ENCODE data around the gene MSX2. TPM values are rescaled to one million over a fixed set of nuclear protein-coding genes. Genes with fewer than 3 reads are reported as not detected.

The MSX2 gene
- total RNA-seq, 1 donor: 2.2 TPM

- no peak for TF ChIP-seq CTCF (IDR thresholded peaks at IDR 0.05; ENCODE audit: extremely low read depth, low read depth, low read length)
- no peak overlapping the region for H3K4me2 ChIP-seq (ENCODE audit: insufficient read depth, low read length)
- no peaks in the 10 kb centered on the region for H3K9me3 ChIP-seq (ENCODE audit: low read depth, low read length)
- no peak overlapping the region for H2AFZ ChIP-seq (ENCODE audit: low read length)
- no peak overlapping the region for H3K27ac ChIP-seq (ENCODE audit: low read depth, low read length)
- H3K4me3 ChIP-seq (ENCODE audit: insufficient read depth, low read length): no peak overlapping the region
- no peaks in the 10 kb centered on the region for H3K4me1 ChIP-seq (ENCODE audit: insufficient read depth, low read length)
- no peak for DNase-seq (ENCODE audit: insufficient read length, low spot score, missing footprints)
- no peaks in the 10 kb centered on the region for H3K79me2 ChIP-seq (ENCODE audit: insufficient read depth, low read length)
- H4K20me1 ChIP-seq (ENCODE audit: insufficient read depth, low read length): no peaks in the 10 kb centered on the region
- no peaks in the 10 kb centered on the region for H3K36me3 ChIP-seq (ENCODE audit: insufficient read depth, low read length)
- H3K27me3 ChIP-seq (ENCODE audit: insufficient read depth, low read length): no peaks in the 10 kb centered on the region
These were observed 43.3 kb upstream of the MSX2 start for GRCh38 chr5:174680901-174681565.

- Histone ChIP-seq H3K27me3 (ENCODE audit: insufficient read depth, low read length) (peaks cover 14% of the 10 kb centered on the region), H3K9me3 (ENCODE audit: low read depth, low read length) (no peaks in the 10 kb centered on the region), H2AFZ (ENCODE audit: low read length) (no peak overlapping the region), H3K79me2 (ENCODE audit: insufficient read depth, low read length) (no peaks in the 10 kb centered on the region), H3K27ac (ENCODE audit: low read depth, low read length) (no peak overlapping the region), H3K4me1 (ENCODE audit: insufficient read depth, low read length) (no peaks in the 10 kb centered on the region), H3K4me2 (ENCODE audit: insufficient read depth, low read length) (no peak overlapping the region), H3K36me3 (ENCODE audit: insufficient read depth, low read length) (no peaks in the 10 kb centered on the region), H4K20me1 (ENCODE audit: insufficient read depth, low read length) (no peaks in the 10 kb centered on the region), H3K4me3 (ENCODE audit: insufficient read depth, low read length) (no peak overlapping the region)
- no peak for DNase-seq (ENCODE audit: insufficient read length, low spot score, missing footprints)
- no peak for TF ChIP-seq CTCF (IDR thresholded peaks at IDR 0.05; ENCODE audit: extremely low read depth, low read depth, low read length)
These were observed 36.9 kb upstream of the MSX2 start for GRCh38 chr5:174687503-174687902.

DNA sequence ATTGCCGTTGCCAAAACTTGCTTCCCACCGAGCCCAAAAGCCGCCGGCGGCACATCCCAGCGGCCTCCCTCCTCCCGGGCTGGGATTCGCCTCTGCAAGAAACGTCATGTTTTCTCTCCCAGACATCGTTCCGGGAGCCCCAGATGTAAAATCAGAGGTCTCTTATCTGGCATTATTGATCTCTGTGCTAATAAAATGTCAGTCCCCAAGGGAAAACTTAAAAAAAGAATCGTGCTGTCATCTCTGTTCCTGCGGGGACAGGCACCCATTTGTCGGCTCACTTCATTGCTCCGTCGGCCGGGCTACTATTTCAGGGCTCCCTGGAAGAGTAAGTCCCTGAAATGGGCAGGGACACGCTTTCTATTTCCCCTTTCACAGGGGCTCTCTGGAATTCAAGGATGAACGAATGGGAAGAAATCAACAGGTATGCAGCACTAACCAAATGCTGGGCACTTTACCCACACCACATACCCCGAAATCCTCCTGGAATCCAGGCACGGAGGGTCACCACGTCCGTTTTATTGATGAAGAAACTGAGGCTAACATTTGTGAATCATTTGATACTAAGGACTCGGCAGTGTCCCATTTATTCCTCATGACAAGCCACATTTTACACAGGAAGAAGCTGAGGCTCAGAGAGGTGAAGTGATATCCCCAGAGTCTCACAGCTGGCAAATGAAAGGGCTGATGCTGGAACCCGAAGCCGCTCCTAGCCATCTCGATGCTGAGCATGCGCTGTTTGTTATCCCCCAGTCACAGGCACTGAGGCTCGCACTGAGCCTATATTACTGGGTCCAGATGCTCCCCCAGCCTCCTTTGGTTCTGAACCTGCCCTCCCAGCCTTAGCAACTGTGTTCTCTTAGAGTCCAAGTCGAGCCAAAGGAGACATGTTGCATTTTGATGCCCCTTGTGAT is 35.7 kb upstream of the MSX2 start:
- Histone ChIP-seq H3K27me3 (ENCODE audit: insufficient read depth, low read length) (peaks cover 14% of the 10 kb centered on the region), H3K9me3 (ENCODE audit: low read depth, low read length) (no peaks in the 10 kb centered on the region), H4K20me1 (ENCODE audit: insufficient read depth, low read length) (no peaks in the 10 kb centered on the region), H3K4me1 (ENCODE audit: insufficient read depth, low read length) (no peaks in the 10 kb centered on the region), H3K27ac (ENCODE audit: low read depth, low read length) (no peak overlapping the region), H3K4me3 (ENCODE audit: insufficient read depth, low read length) (no peak overlapping the region), H3K79me2 (ENCODE audit: insufficient read depth, low read length) (no peaks in the 10 kb centered on the region), H3K4me2 (ENCODE audit: insufficient read depth, low read length) (no peak overlapping the region), H3K36me3 (ENCODE audit: insufficient read depth, low read length) (no peaks in the 10 kb centered on the region), H2AFZ (ENCODE audit: low read length) (no peak overlapping the region)
- no peak for TF ChIP-seq CTCF (IDR thresholded peaks at IDR 0.05; ENCODE audit: extremely low read depth, low read depth, low read length)
- peak; percentile 38 for DNase-seq (ENCODE audit: insufficient read length, low spot score, missing footprints)

DNA sequence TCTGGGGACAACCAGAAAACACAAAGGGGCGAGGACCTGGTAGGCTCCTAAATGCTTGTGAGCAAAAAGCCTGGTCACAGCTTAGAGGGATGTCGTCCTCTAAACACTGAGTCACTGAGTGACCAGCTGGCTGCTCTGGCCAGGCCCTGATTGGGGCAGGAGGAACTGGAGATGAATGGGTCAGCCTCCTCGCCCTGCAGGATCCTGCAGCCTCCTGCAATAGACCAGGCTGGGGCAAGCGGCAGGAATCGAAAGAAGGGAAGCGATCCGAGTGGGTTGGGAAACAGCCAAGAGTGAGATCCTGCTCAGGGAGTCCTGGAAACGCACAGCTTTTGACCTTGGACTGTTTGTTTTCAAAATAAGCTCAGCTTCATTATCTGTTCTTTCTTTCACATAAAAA is 34.1 kb upstream of the MSX2 start:
- Histone ChIP-seq H3K36me3 (ENCODE audit: insufficient read depth, low read length) (no peaks in the 10 kb centered on the region), H3K9me3 (ENCODE audit: low read depth, low read length) (no peaks in the 10 kb centered on the region), H3K4me1 (ENCODE audit: insufficient read depth, low read length) (no peaks in the 10 kb centered on the region), H3K27ac (ENCODE audit: low read depth, low read length) (no peak overlapping the region), H3K4me3 (ENCODE audit: insufficient read depth, low read length) (no peak overlapping the region), H3K79me2 (ENCODE audit: insufficient read depth, low read length) (no peaks in the 10 kb centered on the region), H2AFZ (ENCODE audit: low read length) (no peak overlapping the region), H3K27me3 (ENCODE audit: insufficient read depth, low read length) (peaks cover 14% of the 10 kb centered on the region), H3K4me2 (ENCODE audit: insufficient read depth, low read length) (no peak overlapping the region), H4K20me1 (ENCODE audit: insufficient read depth, low read length) (no peaks in the 10 kb centered on the region)
- no peak for TF ChIP-seq CTCF (IDR thresholded peaks at IDR 0.05; ENCODE audit: extremely low read depth, low read depth, low read length)
- DNase-seq (ENCODE audit: insufficient read length, low spot score, missing footprints): no peak

Data from osteoblast (primary cell).